Suppressor macrophage treated with lipopolysaccharide for 4 hours (primary cell): ENCODE measurements around the gene LRRC71.
A peak's percentile ranks its signal among the peaks of the same experiment; 100 is the strongest.

ENCODE experiments used
- DNase-seq: peaks from one replicate; pipeline ENCODE4 v3.0.0-alpha.2; 2020

The LRRC71 gene

DNA sequence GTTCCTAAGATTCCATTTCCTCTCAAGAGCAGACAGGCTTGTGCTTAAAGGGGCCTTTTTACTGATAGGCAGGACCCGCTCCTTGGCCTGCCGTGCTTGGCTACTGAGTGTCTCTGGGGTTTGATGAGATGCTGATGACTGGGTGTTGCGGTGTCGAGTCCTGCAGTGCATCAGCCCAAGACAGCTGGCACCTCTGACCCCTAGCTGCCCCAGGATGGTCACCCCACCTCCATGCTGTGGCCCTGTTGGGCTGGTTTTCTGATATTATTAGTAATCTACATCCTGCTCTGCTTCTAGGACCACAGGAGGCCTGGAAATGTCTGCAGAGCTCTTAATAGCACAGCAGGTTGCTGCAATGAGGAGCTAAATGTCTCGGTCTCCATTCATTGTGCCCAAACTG is 28.7 kb downstream of the LRRC71 start:
- no peak for DNase-seq

DNA sequence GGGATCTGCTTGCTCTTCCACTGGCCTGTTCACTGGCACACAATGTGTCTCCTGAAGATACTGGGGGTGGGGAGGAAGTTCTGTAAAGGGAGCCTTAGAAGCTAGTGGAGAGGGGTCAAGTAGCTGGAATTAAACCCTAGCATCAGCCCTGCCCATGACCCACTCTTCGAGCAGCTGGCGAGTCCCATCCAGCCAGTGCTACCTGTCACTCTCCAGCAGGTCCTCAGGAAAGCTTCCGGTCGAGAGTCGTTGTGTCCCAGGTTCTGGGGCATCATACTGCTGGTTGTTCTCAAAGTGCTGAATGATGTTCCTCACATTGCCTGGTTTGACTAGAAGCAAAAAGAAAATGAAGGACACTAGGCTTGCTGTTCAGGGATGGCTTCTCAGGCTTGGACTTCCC is 30.9 kb downstream of the LRRC71 start:
- DNase-seq = no peak

DNA sequence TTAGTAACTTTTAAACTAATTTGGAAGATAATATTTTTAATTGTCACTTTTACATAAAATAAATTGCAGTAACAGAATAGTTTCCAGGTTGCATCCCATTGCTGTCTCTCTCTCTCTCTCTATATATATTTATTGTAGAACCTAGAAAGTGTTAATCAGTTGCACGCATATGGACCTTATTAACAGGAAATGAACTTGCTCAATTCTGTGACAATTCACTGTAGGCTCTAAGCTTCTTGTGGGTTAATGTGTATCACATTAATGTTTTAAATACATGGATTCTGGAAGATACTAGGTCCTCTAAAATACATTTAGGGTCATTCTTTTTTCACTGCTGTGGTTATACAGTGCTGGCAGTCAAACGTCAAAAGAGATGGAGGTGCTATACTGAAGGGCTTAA is 33.1 kb downstream of the LRRC71 start:
- no peak for DNase-seq

DNA sequence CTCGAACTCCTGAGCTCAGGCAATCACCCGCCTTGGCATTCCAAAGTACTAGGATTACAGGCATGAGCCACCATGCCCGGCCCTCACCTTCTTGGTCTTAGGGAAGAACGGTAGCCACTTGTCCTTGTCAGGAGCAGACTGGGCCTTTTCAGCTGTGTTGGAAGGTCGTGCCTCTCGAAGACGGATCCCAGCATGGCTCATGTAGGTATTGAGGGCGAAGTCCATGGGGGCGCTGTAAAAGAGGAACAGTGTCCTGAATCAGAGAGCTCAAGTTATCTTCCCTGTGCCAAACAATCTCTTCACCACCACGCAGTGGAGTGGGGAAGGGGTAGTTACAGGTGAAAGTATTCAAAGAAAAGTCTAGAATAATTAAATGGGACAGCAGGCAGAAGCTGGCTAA is 35.9 kb downstream of the LRRC71 start:
- DNase-seq = no peak

DNA sequence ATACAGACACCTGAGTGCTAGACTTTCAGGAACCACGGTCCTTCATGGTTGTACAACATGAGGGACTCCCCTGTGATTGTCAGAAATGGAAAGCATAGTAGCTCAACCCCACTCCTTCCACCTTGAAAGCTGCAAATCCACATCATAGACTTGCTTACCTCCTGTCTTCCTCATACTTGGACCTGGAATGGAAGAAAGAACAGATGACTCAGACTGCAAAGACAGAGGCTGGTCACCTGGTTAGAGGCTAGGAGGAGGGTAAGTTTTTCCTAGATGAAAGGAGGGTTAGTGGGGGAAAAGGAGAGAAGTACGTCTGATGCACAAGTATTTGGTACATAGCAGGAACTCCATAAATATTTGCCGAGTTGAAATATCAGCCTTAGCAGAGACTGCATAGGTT is 37.2 kb downstream of the LRRC71 start:
- no peak for DNase-seq

DNA sequence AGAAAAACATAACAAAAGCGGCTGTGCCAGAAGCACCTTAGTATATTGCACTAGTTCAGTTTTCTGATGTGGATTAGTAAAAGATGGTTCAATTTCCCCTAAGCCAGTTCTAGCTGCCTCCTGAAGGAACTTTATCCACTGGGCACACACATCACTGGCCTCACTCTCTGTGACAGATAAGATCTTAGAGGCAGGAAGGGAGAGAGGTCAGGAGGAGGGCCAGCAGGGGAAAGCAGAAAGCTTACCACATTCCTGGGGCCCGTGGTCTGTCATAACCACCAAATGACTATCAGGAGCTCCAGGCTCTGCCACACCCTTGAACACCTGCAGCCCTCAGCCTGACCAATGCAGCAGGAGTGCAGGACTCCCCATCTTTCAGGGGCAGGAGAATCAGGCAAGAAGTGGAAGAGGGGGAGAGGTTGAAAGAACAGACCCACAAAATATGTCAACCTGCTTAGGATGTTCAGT is 37.8 kb downstream of the LRRC71 start:
- no peak for DNase-seq

DNA sequence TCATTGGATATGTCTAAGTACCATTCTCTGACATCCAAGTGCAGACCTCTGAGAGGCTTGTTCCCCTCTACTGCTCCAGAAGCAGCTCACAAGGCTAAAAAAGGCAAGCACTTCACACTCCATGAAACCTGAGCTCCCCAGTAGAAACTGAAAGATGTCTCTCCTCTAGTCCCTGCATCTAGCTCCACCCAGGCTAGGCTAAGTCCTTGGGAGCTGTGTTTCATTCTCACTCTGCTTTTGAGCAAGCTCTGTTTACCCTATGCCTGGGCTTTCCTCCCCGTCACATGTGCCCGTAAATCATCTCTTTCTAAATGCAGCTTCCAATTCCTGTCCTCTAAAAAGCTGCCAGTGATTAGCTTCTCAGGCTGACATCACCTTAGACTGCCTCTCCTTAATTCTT is 39.0 kb downstream of the LRRC71 start:
- DNase-seq = peak; percentile 56

DNA sequence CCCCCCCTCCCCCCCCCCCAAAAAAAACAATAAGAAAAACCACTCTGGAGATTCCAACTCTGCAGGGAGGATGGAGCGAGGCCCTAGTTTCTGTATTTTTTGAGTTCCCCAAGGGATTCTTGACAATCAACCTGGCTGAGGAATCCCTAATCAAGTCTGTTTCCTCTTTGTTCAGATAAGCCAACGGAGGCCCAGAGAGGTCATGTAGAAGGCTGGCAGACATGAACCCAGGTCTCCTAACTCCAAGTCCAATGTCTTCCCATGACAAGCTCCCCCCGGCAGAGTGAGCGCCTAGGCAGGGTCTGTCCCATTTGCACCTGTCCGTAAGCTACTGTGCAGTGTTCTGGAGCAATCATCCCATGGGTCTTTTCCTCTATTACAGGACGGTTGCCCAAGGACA is 39.5 kb downstream of the LRRC71 start:
- no peak for DNase-seq

DNA sequence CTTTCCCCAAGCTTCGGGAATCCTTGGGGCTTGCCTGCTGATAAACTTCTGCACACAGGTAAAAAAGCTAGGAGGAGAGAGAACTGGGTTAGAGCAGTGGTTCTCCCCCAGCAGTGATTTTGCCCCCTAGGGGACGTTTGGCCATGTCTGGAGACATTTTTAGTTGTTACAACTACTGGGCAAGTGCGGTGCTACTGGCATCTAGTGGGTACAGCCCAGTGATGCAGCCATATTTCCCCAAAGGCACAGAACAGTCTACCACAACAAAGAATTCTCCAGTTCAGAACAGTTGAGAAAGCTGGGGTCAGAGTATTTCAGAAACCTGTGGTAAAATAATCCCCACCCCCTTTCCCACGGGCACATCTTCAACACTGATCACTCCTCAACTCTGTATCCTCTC is 41.3 kb downstream of the LRRC71 start:
- peak; percentile 57 for DNase-seq

DNA sequence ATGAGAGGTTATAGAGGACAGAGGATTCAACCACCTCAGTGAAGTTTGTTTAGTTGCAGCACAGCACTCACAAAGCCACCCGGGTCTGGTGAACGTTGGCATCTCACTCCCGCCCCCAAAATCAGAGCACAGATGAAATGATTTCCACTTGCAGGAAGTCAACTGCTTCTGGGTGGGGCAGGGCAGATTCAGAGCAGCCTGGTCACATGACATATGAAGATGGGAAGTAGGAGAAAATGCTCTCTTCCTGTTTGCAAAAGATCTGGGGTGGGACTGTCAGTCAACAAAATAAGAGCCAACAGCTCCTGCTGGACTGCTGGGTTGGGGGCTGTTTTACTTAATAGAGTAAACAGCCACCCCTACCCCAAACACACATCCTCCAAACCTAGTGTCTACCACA is 43.2 kb downstream of the LRRC71 start:
- peak; percentile 92 for DNase-seq

DNA sequence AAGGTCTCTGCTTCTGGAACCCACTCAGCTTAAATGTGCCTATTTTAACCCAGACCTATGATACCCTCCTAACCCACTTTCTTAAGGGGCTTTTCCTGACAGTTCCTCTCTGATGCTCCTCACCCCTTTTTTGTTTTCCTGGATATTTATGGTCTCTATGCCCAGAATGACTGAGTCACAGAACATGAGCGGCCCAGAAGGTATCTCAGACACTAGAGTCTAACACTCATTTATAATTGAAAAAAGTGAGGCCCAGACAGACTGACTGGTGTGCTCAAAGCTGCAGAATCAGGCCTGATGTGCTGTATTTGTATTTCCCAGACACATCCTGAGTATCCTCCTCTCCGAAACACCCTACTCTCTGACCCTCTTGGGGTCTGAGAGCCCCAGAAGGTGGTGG is 44.0 kb downstream of the LRRC71 start:
- no peak for DNase-seq

DNA sequence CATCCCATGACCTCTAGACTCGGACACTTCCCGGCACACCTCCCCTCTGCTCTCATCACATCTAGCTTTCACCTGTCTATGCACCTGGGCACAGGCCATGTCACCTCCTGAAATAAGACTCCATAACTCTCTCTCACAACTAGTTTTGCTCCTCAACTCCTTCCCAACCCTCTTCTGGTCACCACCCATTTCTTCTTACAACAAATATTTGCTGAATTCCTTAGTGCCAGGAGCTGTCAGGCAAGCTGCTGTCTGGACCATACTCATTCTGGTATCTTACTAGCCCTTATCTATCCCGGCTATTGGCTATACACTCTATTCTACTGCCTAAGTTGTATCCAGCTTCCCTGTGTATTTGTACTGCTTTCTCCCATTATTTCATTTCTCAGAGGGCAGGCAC is 49.1 kb downstream of the LRRC71 start:
- DNase-seq = no peak

DNA sequence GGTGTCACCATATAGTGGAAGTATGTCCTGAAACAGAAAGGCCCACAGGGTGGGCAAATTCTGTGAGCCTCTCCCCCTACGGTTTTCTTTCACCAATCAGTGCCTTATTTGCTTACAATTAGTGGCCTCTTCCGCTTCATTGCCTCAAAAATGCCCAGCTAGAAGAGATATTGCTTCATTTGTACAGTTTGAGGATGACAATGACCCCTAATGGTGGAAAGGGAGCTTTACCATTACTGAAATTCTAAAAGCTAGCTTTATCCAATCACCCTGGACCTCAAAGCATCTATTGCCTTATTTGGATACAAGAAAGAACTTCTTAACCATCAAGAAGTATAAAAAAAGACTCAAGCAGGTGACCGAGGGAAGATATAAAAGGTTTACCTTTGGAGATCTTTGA is 49.6 kb downstream of the LRRC71 start:
- DNase-seq = peak; percentile 15

DNA sequence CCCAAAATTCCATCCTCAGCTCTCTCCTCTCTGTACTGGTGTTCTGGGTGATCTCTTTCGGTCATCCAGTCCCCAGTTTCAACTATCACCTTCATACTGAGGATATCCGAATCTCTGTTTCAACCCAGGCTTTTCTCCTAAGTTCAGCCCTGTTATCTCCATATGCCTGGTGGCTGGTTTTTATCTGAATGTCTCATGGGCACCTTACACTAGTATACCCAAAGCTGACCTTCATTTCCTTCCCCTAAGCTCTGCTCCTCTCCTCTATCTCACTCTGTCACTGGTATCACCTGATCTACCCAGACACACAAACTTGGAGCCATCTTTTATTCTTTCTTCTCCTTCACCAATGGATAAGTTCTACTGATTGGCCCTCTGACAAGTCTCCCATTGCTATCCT is 53.0 kb downstream of the LRRC71 start:
- DNase-seq = no peak

DNA sequence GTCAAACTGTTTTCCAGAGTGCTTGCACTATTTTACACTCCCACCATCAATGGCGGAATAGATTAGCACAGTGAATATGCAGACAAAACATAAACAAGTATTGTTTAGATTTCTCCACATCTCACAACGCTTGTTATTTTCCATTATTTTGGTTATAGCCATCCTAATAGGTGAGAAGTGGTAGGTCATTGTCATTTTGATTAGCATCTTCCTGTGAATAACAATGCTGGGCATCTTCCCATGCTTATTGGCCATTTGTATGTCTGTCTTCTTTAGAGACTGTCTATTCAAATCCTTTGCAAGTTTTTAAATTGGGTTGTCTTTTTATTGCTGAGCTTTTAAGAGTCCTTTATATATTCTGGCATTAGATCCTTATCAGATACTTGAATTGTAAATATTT is 54.7 kb downstream of the LRRC71 start:
- no peak for DNase-seq

DNA sequence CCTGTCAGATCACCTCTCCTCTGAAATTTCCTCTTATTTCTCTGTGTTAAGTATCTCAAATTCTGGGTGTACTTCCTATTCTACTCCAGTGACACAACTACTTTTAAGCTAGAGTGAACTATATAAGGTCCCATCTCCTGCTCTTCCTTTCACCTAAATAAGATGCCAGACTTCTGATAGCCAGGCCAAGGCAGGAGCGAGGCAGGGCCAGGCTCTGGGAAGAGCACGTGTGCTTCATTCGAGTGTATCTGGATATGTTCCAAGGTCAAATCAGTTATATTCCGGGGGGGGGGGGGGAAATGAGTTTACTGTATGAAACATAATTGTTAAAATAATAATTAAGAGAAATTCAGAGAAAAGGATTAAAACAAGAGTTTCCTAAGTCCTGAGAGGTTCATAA is 60.1 kb downstream of the LRRC71 start:
- DNase-seq = no peak
